ENCODE data around the gene BEND5.

GRCh38 chr1:48704736-48705135, 72.0 kb downstream of the BEND5 start:
- TF ChIP-seq POLR2A (IDR thresholded peaks at IDR 0.05) (no peak), CTCF (IDR thresholded peaks at IDR 0.05) (no peak)
